Measurements from ENCODE around the gene MARCHF4. TPM values are rescaled to one million over a fixed set of nuclear protein-coding genes. Genes with fewer than 3 reads are reported as not detected.

Gene MARCHF4
- total and polyA plus RNA-seq, 2 donors (not counting 1 experiment from before 2014, with no cell fraction given), result 1.3 to 3.6 TPM

DNA sequence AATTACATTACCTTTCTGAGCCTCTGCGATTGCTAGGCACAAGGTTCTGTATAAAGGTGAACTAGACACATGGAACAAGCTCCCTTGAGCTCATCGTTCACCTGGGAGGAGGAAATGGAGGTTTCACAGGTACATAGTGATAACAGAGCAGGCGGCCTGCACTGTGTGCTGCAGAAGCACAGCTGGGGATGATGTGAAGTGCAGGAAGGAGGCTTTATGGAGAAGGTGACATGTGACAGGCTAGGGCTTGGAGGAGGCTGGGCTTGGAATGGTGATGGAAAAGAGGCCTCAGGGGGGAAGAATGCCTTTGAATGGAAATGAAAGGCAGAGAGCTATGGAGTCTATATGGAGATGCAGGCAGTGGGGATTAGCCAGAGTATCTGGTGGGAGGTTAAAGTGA lies 22.9 kb downstream of the MARCHF4 start:
- Histone ChIP-seq H3K4me2 (ENCODE audit: extremely low read depth, insufficient read depth, low read length) (peak overlapping the region; percentile 33), H3K9ac (ENCODE audit: insufficient read depth, low read length) (no peak overlapping the region), H3K4me3 (replicated peaks in 1 of 4; ENCODE audit: control extremely low read depth in 1 of 4, insufficient read depth in 1 of 4, low read depth in 3 of 4, low read length in 4 of 4) (no peak overlapping the region), H3K27ac (ENCODE audit: insufficient read depth, low read length) (peak overlapping the region; percentile 5), H4K20me1 (ENCODE audit: control insufficient read depth, extremely low read depth, insufficient read depth, low read length) (no peaks in the 10 kb centered on the region), H2AFZ (ENCODE audit: low read length) (no peak overlapping the region), H3K79me2 (ENCODE audit: control insufficient read depth, insufficient read depth, low read length) (peaks cover 8% of the 10 kb centered on the region), H3K36me3 (ENCODE audit: control insufficient read depth, insufficient read depth, low read length) (peaks cover 2% of the 10 kb centered on the region), H3K9me3 (ENCODE audit: control insufficient read depth, insufficient read depth, low read depth, low read length) (no peaks in the 10 kb centered on the region), H3K4me1 (ENCODE audit: control insufficient read depth, extremely low read depth, insufficient read depth, low read length) (peaks cover 25% of the 10 kb centered on the region), H3K27me3 (ENCODE audit: control insufficient read depth, insufficient read depth, low read length) (no peaks in the 10 kb centered on the region)
- DNase-seq (ENCODE audit: low read depth in 2 of 2), result no peak
- TF ChIP-seq, protein P1, sequence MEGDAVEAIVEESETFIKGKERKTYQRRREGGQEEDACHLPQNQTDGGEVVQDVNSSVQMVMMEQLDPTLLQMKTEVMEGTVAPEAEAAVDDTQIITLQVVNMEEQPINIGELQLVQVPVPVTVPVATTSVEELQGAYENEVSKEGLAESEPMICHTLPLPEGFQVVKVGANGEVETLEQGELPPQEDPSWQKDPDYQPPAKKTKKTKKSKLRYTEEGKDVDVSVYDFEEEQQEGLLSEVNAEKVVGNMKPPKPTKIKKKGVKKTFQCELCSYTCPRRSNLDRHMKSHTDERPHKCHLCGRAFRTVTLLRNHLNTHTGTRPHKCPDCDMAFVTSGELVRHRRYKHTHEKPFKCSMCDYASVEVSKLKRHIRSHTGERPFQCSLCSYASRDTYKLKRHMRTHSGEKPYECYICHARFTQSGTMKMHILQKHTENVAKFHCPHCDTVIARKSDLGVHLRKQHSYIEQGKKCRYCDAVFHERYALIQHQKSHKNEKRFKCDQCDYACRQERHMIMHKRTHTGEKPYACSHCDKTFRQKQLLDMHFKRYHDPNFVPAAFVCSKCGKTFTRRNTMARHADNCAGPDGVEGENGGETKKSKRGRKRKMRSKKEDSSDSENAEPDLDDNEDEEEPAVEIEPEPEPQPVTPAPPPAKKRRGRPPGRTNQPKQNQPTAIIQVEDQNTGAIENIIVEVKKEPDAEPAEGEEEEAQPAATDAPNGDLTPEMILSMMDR (conservative IDR thresholded peaks at IDR 0.05 in 1 of 2, IDR thresholded peaks at IDR 0.05 in 1 of 2; ENCODE audit: low read depth in 1 of 2, low read length in 2 of 2), result no peak
- no peak for TF ChIP-seq EZH2 (IDR thresholded peaks at IDR 0.05; ENCODE audit: low read length, missing control alignments)

DNA sequence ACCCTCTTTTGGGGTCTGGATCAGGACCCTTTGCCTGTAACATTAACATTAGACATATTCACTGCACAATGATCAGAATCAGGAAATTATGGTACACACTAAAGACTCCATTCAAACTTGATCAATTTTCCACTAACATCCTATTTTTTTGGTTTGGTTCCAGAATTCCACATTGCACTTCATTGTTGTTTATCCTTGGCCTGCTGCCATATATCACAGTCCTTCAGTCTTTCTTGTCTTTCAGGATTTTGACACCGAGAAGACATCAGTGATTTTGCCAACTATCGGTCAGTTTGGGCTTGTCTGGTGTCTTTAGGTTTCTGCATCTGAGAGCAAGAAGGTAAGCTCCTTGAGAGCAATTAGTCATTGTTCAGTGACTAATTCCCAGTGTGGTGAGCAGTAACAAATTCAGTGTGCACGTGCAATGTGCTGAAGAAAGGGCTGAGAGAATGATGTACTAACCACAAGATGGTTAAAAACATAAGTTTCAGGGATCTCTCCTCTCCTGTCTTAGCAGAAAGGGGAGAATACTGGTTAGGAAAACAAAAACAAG lies 23.5 kb downstream of the MARCHF4 start:
- H3K27ac ChIP-seq (ENCODE audit: insufficient read depth, low read length), result no peak overlapping the region

DNA sequence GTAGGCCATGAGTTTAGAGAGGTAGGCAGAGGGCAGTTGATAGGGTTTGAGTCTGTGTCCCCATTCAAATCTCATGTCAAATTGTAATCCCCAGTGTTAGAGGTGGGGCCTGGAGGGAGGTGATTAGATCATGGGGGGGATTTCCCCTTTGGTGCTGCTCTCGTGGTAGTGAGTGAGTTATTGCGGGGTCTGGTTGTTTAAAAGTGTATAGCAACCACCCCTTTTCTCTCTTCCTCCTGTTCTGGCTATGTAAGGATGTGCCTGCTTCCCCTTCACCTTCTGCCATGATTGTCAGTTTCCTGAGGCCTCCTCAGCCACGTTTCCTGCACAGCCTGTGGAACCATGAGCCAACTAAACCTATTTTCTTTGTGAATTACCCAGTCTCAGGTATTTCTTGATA lies 25.5 kb downstream of the MARCHF4 start:
- H3K4me3 ChIP-seq (replicated peaks in 1 of 4; ENCODE audit: control extremely low read depth in 1 of 4, insufficient read depth in 1 of 4, low read depth in 3 of 4, low read length in 4 of 4), result no peak overlapping the region
- peaks cover 2% of the 10 kb centered on the region for H3K36me3 ChIP-seq (ENCODE audit: control insufficient read depth, insufficient read depth, low read length)
- no peak overlapping the region for H2AFZ ChIP-seq (ENCODE audit: low read length)
- H3K27ac ChIP-seq (ENCODE audit: insufficient read depth, low read length), result no peak overlapping the region
- H3K27me3 ChIP-seq (ENCODE audit: control insufficient read depth, insufficient read depth, low read length), result no peaks in the 10 kb centered on the region
- H3K9ac ChIP-seq (ENCODE audit: insufficient read depth, low read length), result no peak overlapping the region
- TF ChIP-seq EZH2 (IDR thresholded peaks at IDR 0.05; ENCODE audit: low read length, missing control alignments), result no peak
- TF ChIP-seq, protein P1 (conservative IDR thresholded peaks at IDR 0.05 in 1 of 2, IDR thresholded peaks at IDR 0.05 in 1 of 2; ENCODE audit: low read depth in 1 of 2, low read length in 2 of 2), result no peak
- no peak for DNase-seq (ENCODE audit: low read depth in 2 of 2)
- H4K20me1 ChIP-seq (ENCODE audit: control insufficient read depth, extremely low read depth, insufficient read depth, low read length), result no peaks in the 10 kb centered on the region
- no peaks in the 10 kb centered on the region for H3K9me3 ChIP-seq (ENCODE audit: control insufficient read depth, insufficient read depth, low read depth, low read length)
- peaks cover 8% of the 10 kb centered on the region for H3K79me2 ChIP-seq (ENCODE audit: control insufficient read depth, insufficient read depth, low read length)
- H3K4me1 ChIP-seq (ENCODE audit: control insufficient read depth, extremely low read depth, insufficient read depth, low read length), result peaks cover 30% of the 10 kb centered on the region
- H3K4me2 ChIP-seq (ENCODE audit: extremely low read depth, insufficient read depth, low read length), result no peak overlapping the region

More for the DNA sequence above, 23.5 kb downstream of the MARCHF4 start:
- Histone ChIP-seq H3K4me2 (ENCODE audit: extremely low read depth, insufficient read depth, low read length) (peak overlapping the region; percentile 33), H3K79me2 (ENCODE audit: control insufficient read depth, insufficient read depth, low read length) (peaks cover 8% of the 10 kb centered on the region), H3K36me3 (ENCODE audit: control insufficient read depth, insufficient read depth, low read length) (peaks cover 2% of the 10 kb centered on the region), H3K9ac (ENCODE audit: insufficient read depth, low read length) (no peak overlapping the region), H3K4me3 (replicated peaks in 1 of 4; ENCODE audit: control extremely low read depth in 1 of 4, insufficient read depth in 1 of 4, low read depth in 3 of 4, low read length in 4 of 4) (no peak overlapping the region), H2AFZ (ENCODE audit: low read length) (no peak overlapping the region), H3K9me3 (ENCODE audit: control insufficient read depth, insufficient read depth, low read depth, low read length) (no peaks in the 10 kb centered on the region), H4K20me1 (ENCODE audit: control insufficient read depth, extremely low read depth, insufficient read depth, low read length) (no peaks in the 10 kb centered on the region), H3K27me3 (ENCODE audit: control insufficient read depth, insufficient read depth, low read length) (no peaks in the 10 kb centered on the region), H3K4me1 (ENCODE audit: control insufficient read depth, extremely low read depth, insufficient read depth, low read length) (peaks cover 26% of the 10 kb centered on the region)
- peak; percentile 65 to 88 for DNase-seq (ENCODE audit: low read depth in 2 of 2)
- TF ChIP-seq EZH2 (IDR thresholded peaks at IDR 0.05; ENCODE audit: low read length, missing control alignments), result no peak
- TF ChIP-seq, protein P1 (conservative IDR thresholded peaks at IDR 0.05 in 1 of 2, IDR thresholded peaks at IDR 0.05 in 1 of 2; ENCODE audit: low read depth in 1 of 2, low read length in 2 of 2), result no peak
